Mesodermal cell (in vitro differentiated cells): Measurements from ENCODE around the gene FTO.

Source experiments
- H3K27ac ChIP-seq: 2 replicates; pipeline ENCODE4 v1.7.0; 2013; ENCODE audit warnings: mild to moderate bottlenecking, low read depth, low read length, moderate library complexity; ENCODE audit not compliant: severe bottlenecking
- H3K36me3 ChIP-seq: 2 replicates; pipeline ENCODE4 v1.7.1; 2013; ENCODE audit warnings: mild to moderate bottlenecking, low read length, moderate library complexity; ENCODE audit not compliant: control insufficient read depth, insufficient read depth
- H3K4me1 ChIP-seq: one replicate; pipeline ENCODE4 v1.7.1; 2013; ENCODE audit warnings: mild to moderate bottlenecking, low read length; ENCODE audit not compliant: insufficient read depth, control insufficient read depth, poor library complexity, severe bottlenecking
- H3K4me3 ChIP-seq: 2 replicates; pipeline ENCODE4 v1.7.0; 2013; ENCODE audit warnings: low read length, control low read depth, mild to moderate bottlenecking; ENCODE audit not compliant: insufficient read depth, poor library complexity, severe bottlenecking; ENCODE audit errors: extremely low read depth
- H3K9me3 ChIP-seq: 2 replicates; pipeline ENCODE4 v1.7.1; 2013; ENCODE audit warnings: mild to moderate bottlenecking, low read length, moderate library complexity; ENCODE audit not compliant: control insufficient read depth
- WGBS, 2 experiments: methylation state at CpG; one replicate each; pipeline ENCODE4 v1.1.5; 2013; ENCODE audit warnings: missing lambda C conversion rate in 2 of 2; ENCODE audit not compliant: insufficient coverage in 2 of 2; 5-methylcytosine and 5-hydroxymethylcytosine counted together

The FTO gene

GRCh38 chr16:53781023-53781605, 77.2 kb downstream of the FTO start:
- no peak overlapping the region for H3K27ac ChIP-seq
- no peaks in the 10 kb centered on the region for H3K36me3 ChIP-seq
- peaks cover 6% of the 10 kb centered on the region for H3K4me1 ChIP-seq
- no peak overlapping the region for H3K4me3 ChIP-seq
- WGBS, 2 experiments: no CpG with 5 or more reads among the region's 1 CpG
- no peaks in the 10 kb centered on the region for H3K9me3 ChIP-seq

DNA sequence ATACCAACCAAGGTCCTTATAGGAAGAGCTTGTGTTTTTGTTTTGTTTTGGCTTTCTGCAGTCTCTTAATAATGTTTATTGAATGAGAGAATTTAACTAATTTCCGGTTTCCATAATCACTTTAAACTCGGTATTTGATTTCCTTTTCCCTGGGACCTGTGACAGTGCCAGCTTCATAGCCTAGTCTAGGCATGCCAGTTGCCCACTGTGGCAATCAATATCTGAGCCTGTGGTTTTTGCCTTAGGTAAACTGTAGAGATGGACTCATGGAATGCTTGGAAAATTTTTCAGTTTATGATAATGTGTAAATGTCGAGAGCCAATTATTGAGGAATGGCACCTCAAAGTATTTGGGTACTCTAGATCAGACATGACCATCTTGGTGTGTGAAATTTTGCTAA, 78.2 kb downstream of the FTO start:
- no peak overlapping the region for H3K4me3 ChIP-seq
- H3K9me3 ChIP-seq: no peaks in the 10 kb centered on the region
- no peaks in the 10 kb centered on the region for H3K36me3 ChIP-seq
- no peak overlapping the region for H3K27ac ChIP-seq
- H3K4me1 ChIP-seq: peaks cover 4% of the 10 kb centered on the region
- 85 to 100% methylated on average over 2 of the region's 3 CpGs for WGBS, 2 experiments

GRCh38 chr16:53784291-53784690, 80.3 kb downstream of the FTO start:
- 67 to 80% methylated on average over 1 of the region's 1 CpG for WGBS, 2 experiments
- Histone ChIP-seq H3K4me3 (no peak overlapping the region), H3K9me3 (no peaks in the 10 kb centered on the region), H3K4me1 (peaks cover 1% of the 10 kb centered on the region), H3K27ac (no peak overlapping the region), H3K36me3 (no peaks in the 10 kb centered on the region)

GRCh38 chr16:53785044-53785443, 81.1 kb downstream of the FTO start:
- Histone ChIP-seq H3K9me3 (no peaks in the 10 kb centered on the region), H3K4me1 (no peaks in the 10 kb centered on the region), H3K36me3 (no peaks in the 10 kb centered on the region), H3K4me3 (no peak overlapping the region), H3K27ac (no peak overlapping the region)

DNA sequence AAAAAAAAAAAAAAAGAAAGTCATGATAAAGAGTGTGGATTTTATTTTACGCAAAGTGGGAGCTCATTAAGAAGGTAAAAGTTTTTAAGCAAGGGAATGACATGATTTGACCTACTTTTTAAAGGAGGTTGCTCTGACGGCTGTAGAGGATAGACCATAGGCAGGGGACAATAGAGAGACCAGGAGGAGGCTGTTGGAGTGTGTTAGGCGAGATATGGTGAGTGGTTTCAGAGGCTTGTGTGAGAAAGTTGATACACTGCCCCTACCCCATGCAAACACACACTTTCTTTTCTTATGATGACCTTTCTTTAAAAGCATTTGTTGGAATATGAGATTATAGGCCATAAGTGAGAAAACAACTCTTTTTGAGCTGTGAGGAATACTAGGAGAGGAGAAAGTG, 82.0 kb downstream of the FTO start:
- no peak overlapping the region for H3K4me3 ChIP-seq
- no peaks in the 10 kb centered on the region for H3K36me3 ChIP-seq
- no peaks in the 10 kb centered on the region for H3K4me1 ChIP-seq
- WGBS, 2 experiments: 50 to 70% methylated on average over 1 to 2 of the region's 3 CpGs
- no peak overlapping the region for H3K27ac ChIP-seq
- no peaks in the 10 kb centered on the region for H3K9me3 ChIP-seq

GRCh38 chr16:53787423-53787822, 83.5 kb downstream of the FTO start:
- WGBS, 2 experiments: 100% methylated on average over 1 of the region's 2 CpGs
- Histone ChIP-seq H3K9me3 (no peaks in the 10 kb centered on the region), H3K4me3 (no peak overlapping the region), H3K36me3 (no peaks in the 10 kb centered on the region), H3K27ac (no peak overlapping the region), H3K4me1 (no peaks in the 10 kb centered on the region)

- 100% methylated on average over 1 of the region's 2 CpGs for WGBS, 2 experiments
- no peak overlapping the region for H3K27ac ChIP-seq
- no peaks in the 10 kb centered on the region for H3K9me3 ChIP-seq
- no peaks in the 10 kb centered on the region for H3K4me1 ChIP-seq
- H3K36me3 ChIP-seq: no peaks in the 10 kb centered on the region
- no peak overlapping the region for H3K4me3 ChIP-seq
Measured at GRCh38 chr16:53789137-53789536, 85.2 kb downstream of the FTO start.

DNA sequence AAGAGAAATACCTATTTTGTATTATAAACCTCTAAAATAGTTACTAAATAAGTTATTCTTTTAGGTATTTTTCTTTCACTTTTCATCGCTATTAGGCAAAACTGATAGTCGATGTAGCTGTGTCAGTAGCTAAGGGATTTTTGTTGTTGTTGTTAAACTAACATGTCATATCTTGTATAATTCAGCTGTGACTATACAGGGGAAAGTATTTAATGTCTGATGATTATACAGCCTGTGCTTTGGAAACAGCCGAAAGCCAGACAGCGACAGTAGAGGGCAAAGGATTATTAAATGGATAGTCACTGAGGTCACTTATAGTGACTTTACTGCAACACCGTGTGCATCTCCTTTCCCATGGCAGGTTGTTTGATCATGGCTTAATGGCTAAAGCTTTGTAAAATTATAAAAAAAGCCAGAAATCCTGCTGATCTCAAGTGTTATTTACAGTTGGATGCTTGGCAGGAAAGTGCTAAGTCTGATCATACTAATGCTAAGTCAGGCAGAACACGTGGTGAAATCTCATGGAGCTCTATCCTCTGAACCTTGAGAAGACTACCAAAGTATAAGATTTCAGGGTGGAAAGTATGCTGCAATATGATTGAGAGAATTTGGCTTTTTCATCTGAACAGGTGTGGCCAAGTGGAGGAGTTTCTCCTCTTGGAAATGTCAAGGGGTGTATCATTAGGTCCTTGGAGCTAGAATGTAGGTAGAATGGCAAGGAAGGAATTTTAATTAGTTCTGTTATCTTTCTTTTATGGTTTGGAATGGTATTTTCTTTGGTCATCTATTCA, 88.4 kb downstream of the FTO start:
- H3K4me1 ChIP-seq: no peaks in the 10 kb centered on the region
- no peaks in the 10 kb centered on the region for H3K9me3 ChIP-seq
- WGBS, 2 experiments: 96 to 98% methylated on average over 3 to 4 of the region's 6 CpGs
- H3K27ac ChIP-seq: no peak overlapping the region
- no peak overlapping the region for H3K4me3 ChIP-seq
- H3K36me3 ChIP-seq: no peaks in the 10 kb centered on the region

- Histone ChIP-seq H3K9me3 (no peaks in the 10 kb centered on the region), H3K27ac (no peak overlapping the region), H3K4me3 (no peak overlapping the region), H3K4me1 (no peaks in the 10 kb centered on the region), H3K36me3 (no peaks in the 10 kb centered on the region)
Measured at GRCh38 chr16:53803451-53803850, 99.5 kb downstream of the FTO start.

DNA sequence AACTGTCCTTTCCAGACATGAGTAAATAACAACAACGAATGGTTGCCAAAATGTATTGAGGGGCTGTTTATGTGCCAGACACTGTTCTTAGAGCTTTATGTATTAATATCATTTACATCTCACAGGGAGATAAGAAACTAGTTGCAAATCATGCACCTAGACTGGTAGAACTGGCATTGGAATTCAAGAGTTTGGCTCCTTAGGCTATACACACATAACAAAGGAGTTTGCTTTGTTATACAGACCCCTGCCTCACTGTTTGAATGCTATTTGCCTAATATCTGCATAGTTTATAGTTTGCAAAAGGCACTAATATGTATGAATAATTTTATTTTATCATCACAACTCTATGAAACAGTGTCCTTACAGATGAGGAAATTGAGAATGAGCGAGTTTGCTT, 100.0 kb downstream of the FTO start:
- no CpG with 5 or more reads among the region's 2 CpGs for WGBS, 2 experiments
- Histone ChIP-seq H3K27ac (no peak overlapping the region), H3K9me3 (no peaks in the 10 kb centered on the region), H3K36me3 (no peaks in the 10 kb centered on the region), H3K4me1 (no peaks in the 10 kb centered on the region), H3K4me3 (no peak overlapping the region)

DNA sequence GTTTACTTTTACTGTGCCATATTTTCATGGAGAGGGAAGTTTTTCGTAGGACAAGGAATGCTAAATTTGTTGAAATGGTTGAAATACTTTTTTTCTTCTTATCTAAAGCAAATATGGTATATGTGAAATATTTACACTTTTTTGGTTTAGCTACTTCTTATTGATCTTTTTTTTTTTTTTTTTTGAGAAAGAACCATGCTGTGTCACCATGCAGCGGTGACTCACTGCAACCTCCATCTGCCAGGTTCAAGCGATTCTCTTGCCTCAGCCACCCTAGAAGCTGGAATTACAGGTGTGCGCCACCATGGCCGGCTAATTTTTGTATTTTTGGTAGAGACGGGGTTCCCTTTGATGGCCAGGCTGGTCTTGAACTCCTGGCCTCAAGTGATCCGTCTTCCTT, 100.5 kb downstream of the FTO start:
- Histone ChIP-seq H3K9me3 (no peaks in the 10 kb centered on the region), H3K27ac (no peak overlapping the region), H3K4me3 (no peak overlapping the region), H3K36me3 (no peaks in the 10 kb centered on the region), H3K4me1 (no peaks in the 10 kb centered on the region)
- WGBS, 2 experiments: 95 to 98% methylated on average over 6 of the region's 7 CpGs
